Endometrium (tissue), 2 donors: ENCODE data around the gene S100PBP.

Experiments used
- FAIRE-seq: peaks from 2 replicates; lab custom pipeline; 2012; peaks lifted over from hg19 to GRCh38; lab: Jason Lieb, UNC
- donor health status: control.
- donor health status: control.

The S100PBP gene

DNA sequence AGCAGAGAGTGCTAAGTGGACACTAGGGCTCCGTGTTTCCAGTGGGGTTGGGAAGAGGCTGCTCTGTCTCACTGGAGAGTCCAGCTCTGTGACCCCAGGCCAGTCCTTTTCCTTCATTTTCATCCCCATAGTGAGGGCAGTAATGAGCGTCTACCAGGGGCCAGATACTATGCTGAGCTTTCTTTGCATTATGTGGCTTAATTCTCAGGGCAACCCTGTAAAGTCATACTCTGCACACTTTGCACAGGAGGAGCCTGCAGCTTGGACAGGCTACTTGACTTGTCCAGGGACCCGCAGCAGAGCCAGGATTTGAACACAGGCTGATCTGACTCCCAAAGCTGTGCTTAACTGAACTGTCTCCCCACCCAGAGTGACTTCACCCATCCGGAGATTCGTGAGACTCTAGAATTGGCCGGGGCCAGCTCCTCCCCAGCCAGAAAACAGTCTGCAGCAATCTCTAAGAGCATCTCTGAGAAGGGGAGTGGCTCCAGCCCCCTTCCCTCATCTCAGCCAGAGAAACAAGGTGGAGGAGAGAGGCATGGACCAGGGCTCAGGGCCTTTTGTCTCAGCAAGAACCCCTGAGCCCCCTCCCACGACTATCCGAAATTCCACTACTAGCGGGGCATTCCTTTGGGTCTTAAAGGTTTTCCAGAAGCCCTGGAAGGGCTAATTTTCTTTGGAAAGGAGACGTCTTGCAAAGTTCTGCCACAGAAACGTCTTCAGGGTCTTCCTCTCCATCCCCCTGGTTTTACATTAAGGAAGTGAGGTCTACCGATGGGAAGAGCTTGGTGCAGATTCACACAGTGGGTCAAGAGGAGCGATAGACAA is 54.1 kb downstream of the S100PBP start:
- FAIRE-seq: no peak

GRCh38 chr1:32872192-32872460 is 54.7 kb downstream of the S100PBP start:
- no peak for FAIRE-seq

DNA sequence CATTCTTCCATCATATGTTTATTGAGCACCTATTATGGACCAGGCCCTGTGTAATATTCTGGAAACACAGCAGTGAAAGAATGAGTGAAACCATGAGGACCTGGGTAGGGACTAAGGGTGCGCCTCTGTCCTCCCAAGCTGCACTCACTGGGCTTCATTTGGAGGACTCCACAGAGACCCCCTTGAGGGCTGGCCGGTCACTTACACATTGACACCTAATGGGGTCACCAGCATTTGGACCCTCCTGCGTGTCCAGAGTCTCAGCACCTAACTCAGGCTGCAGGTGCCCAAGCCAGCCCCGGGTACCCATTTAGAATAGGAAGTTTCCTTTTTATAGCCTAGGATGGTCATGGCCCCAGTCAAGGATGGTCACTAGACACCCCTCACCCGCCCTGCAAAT is 56.0 kb downstream of the S100PBP start:
- no peak for FAIRE-seq

DNA sequence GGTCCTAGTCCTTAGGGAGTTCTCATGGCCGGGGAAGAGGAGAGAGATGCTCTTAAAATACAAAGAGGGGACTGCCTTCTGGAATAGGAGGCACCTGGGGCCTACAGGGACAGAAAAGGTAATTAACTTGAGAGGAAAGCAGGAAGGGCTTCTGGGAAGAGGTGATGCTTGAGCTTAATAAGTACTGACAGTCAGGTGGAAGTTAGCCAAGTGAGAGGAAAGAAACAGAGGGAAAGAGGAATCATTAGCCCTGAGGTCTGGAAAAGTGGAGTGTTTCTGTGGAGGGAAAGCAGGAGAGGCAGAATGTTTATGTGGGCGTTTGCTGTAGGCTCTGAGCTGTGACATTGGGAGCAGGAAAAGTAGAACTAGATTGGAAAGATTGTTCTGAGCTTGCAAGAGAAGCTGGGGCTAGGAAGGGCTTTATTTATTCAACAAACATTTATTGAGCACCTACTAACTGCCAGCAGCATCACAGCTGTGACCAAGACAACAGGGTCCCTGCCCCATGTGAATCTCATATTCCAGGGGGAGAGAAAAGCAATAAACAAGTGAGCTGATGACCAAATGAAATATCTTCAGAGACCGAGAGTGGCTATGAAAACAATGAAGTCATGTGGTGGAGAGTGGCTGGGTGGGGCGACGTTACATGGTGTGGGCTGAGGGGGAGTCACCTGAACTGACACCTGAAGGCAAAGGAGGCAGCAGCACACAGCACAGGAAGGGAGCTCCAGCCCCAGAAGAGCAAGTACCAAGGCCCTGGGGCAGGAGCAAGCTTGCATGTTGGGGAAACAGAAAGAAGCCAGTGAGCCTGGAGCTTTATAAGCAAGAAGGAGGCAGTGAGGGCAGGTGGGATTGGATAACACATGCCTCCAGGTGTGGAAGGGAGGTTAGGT is 57.7 kb downstream of the S100PBP start:
- no peak for FAIRE-seq

- no peak for FAIRE-seq
Observed at GRCh38 chr1:32876341-32877210, 59.1 kb downstream of the S100PBP start.

DNA sequence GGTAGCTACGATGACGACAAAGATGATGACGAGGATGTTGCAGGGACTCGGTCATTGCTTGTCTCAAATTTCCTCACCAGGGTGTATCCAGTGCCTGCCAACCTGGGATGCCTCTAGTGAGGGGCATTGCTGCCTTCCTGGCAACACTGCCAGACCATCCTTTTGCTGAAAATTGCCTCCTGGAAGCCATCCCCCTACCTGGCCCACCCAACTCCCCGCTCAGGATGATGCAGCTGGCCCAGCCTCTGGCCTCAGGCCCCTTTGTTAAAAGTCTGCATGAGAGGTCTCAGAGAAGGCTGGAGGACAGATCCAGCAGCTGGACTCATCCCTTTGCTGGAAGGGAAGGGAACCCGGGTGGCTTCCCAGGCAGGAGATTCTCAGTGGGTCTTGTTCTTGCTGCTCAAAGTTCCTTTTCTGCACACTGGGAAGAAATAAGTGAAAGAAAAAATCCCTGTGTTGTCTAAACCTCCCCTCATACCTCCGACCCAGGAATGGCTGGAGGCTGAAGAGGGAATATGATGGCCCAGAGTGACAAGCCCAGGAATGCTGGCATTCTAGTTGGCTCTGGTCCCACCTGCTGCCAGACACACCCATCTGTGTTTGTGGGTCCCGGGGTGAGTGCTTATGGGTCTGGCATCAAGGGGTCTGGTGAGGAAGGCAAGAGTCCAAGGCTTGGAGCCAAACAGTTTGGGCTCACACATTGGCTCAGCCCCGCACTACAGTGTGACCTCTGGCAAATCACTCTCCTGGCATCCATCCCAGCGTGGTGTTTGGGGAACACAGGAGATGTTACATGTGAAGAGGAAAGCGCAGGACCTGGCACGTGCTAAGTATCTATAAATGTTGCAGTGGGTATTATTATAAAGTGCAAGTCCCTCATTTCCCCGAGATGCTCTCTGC is 60.0 kb downstream of the S100PBP start:
- FAIRE-seq: no peak

DNA sequence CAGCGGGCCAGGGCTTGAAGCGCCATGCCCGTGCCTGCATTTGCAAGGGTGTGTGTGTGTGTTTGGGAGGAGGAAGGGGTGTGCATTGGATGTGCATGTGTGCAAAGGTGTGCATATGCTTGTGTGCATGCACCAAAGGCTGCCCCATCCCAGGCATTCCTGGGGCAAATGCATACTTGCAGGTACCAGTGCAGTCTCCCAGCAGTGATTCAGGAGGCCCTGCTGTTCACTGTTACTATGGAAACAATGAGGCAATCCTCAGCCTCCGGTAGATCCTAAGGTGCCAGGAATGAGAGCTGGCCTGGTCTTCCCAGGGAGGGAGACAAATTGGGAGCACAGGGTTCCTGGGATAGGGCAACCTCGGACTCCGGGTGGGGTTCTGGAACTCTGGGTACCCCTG is 60.7 kb downstream of the S100PBP start:
- FAIRE-seq: no peak

DNA sequence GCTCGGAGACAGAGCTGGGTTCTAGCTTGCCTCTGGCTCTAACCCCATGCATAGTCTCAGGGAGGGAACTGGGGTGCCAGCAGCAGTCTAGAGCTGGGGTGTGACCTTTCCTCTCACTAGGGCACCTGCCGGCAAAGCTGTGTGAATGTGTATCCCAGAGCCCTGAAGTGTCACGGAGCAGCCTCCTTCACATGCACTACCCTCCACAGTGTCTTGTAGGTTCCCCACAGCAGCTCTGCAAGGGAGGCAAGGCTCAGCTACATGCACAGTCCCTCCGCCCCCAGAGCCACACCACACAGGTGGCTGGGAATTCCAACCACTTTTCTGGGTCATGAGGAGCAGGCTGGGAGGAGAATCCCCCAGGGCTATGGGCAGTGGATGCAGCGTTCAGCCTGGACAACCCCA is 61.2 kb downstream of the S100PBP start:
- no peak for FAIRE-seq

DNA sequence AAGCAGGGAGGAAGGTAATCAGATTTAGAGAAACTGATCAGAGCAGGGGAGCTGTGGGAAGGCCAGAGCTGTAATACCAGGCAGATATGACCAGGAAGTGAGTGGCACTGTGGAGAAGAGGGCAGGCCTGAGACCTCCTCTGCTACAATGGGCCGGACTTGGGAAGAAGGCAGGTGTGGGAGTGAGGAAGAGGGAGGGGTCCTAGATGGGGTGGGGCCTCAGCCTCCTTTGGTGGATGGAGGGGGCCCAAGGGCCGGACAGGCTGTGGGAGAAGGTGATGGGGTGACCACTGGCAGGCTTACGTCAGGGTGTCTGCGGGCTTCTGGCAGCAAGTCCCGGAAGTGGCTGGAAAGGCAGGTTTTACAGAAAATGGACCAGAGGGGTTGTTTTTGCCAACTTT is 63.8 kb downstream of the S100PBP start:
- no peak for FAIRE-seq

DNA sequence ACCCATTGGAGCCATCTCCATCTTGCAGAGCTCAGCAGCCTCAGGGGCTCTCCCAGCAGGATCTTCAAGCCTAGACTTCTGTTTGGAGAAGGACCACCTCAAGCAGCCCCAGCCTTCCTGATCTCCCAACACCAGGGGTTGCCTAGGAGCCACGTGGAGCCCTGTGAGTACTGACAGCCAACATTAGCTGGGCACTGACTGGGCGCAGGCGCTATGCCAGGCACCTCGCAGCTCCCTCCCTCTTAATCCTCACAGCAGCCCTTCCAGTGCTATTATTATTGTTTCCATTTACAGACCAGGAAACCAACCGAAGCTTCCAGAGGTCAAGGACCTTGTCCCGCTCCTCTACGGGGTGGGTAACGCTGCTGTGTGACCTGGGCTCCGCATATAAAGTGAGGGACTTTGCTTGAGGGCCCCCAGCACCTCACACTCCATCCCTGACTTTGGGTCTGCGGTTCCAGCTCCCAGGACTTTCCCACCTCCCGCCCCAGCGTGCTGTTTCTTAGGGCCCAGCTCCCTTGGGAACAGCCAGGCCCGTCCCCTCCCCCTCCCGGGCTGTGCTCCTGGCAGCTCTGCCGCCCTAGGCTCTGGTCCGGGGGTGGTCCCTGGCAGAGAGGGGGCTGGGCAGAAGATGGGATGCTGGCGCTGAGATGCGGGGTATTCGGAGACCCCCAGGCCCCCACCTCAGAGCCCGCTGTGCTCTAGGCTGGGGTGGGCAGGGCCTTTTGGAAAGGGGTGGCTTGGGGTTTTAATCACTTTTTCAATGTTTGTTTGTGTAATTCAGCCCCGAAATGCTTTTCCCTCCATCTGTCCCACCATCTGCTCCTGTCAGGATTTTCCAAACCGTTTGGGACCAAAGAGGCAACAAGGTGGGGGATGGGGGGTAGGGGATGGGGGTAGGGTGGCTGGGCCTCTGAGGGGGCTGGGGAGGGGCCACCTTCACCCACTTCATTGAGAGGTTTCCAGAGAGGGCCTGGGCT is 64.7 kb downstream of the S100PBP start:
- FAIRE-seq: no peak

GRCh38 chr1:32883338-32884031 is 66.0 kb downstream of the S100PBP start:
- no peak for FAIRE-seq

- FAIRE-seq: no peak
Observed at GRCh38 chr1:32884032-32884372, 66.5 kb downstream of the S100PBP start.

GRCh38 chr1:32884726-32885125 is 67.3 kb downstream of the S100PBP start:
- no peak for FAIRE-seq

DNA sequence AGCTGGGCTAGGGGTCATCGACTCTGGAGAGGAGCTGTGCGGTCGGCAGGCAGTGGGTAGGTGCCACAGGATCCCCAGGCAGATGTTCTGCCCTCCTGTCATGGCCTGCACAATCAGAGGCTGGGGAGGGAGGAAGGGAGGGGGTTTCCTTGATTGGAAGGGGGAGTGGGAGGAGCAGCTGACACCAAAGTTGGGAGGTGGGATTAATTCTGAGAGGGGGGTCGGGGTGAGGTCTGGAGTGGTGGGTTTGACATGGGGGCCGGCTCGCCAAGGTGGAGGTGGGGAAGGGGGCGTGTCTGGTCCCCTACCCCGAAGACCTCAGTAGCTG is 68.2 kb downstream of the S100PBP start:
- no peak for FAIRE-seq

GRCh38 chr1:32886004-32886827 is 68.8 kb downstream of the S100PBP start, which contains the start of gene HPCA:
TSS of gene HPCA (plus strand) at chr1:32886491. CDS start at chr1:32888899, 2,408 bp downstream.
- no peak for FAIRE-seq

DNA sequence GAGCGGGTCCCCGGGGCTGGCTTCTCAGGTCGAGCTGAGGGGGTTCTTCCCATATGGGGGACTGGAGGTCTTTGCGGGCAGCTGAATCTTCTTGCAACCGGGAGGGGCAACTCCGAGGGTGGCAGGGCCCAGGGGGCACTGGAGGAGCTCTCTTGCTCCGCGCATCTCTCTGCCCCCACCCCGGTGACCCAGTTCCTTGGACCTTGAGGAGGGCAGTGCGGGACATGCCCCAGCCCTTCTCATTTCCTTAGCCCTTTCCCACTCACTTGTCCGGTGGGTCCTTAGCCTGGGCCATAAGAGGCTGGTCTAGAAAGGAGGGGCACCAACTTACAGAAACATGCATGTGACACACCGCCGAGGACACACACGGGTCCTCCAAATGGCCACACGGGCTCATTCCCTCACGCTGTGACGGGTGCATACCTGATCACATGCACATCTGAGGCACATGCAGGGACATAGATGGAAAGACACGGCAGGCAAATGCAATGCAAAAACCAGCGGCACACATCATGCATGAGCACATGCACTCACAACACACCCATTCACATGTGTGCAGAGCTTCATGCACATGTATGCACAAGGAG is 69.5 kb downstream of the S100PBP start:
- FAIRE-seq: no peak

DNA sequence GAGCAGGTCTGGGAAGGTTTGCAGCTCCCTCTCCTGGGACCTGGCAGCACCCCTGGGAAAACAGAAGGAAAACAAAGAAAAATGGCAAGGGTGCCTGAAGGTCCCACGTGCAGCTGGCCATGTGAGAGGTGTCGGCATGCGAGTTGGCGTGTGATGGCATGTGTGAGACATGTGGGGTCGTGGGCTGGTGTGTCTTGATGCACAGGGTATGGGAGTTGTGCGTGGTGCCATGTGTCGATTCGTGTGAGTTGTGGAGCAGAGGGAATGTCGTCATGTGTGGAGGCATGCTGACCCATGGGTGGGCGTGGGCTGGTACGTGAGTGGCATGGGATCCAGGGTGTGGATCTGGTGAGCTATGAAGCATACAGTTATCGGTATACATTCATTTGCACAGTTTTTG is 70.2 kb downstream of the S100PBP start:
- FAIRE-seq: no peak

- FAIRE-seq: no peak
Observed at GRCh38 chr1:32888134-32888533, 70.7 kb downstream of the S100PBP start.
